SK-N-MC (cell line): Measurements from ENCODE around the gene TIGAR.

Experiments
- DNase-seq: peaks from one replicate; pipeline ENCODE4 v3.0.0-alpha.2; 2011; ENCODE audit warnings: low read depth, low spot score
- H3K27ac ChIP-seq: fragments of 200-600 bp; sonication (generic); 2 replicates; pipeline ENCODE4 v1.5.1; 2016; ENCODE audit warnings: mixed run types
- H3K36me3 ChIP-seq: fragments of 200-600 bp; sonication (generic); 2 replicates; pipeline ENCODE4 v1.6.1; 2017; ENCODE audit warnings: antibody characterized with exemption, low read length, mixed read lengths; ENCODE audit not compliant: insufficient read depth
- H3K4me3 ChIP-seq: fragments of 200-600 bp; sonication (generic); 2 replicates; pipeline ENCODE4 v1.5.1; 2016
- H3K9ac ChIP-seq: fragments of 200-600 bp; sonication (generic); 2 replicates; pipeline ENCODE4 v1.8.0; 2017; ENCODE audit warnings: mixed run types, mixed read lengths; ENCODE audit not compliant: insufficient read length
- H3K9me3 ChIP-seq: fragments of 200-600 bp; sonication (generic); 2 replicates; pipeline ENCODE4 v1.6.1; 2017; ENCODE audit warnings: low read depth, mild to moderate bottlenecking, antibody characterized with exemption, low read length, moderate library complexity, mixed read lengths
- EZH2 ChIP-seq: fragments of 200-600 bp; sonication (generic); IDR thresholded peaks from one replicate; pipeline ENCODE4 v1.6.1; 2017; ENCODE audit warnings: antibody characterized with exemption
- FOXP2 ChIP-seq: optimal IDR thresholded peaks from 2 replicates; pipeline ENCODE3; 2011; ENCODE audit warnings: mild to moderate bottlenecking, moderate library complexity; ENCODE audit not compliant: insufficient read depth; ENCODE audit errors: extremely low read length, control extremely low read depth
- POLR2AphosphoS5 ChIP-seq: IDR thresholded peaks from 2 replicates; pipeline ENCODE4 v1.6.1; 2012; ENCODE audit warnings: mild to moderate bottlenecking, low read depth, low read length, borderline replicate concordance

Gene TIGAR

GRCh38 chr12:4312251-4312650 lies 8.8 kb upstream of the TIGAR start:
- Histone ChIP-seq H3K9me3 (no peaks in the 10 kb centered on the region), H3K9ac (peak overlapping the region; percentile 15), H3K27ac (no peak overlapping the region), H3K36me3 (no peaks in the 10 kb centered on the region), H3K4me3 (no peak overlapping the region)
- no peak for TF ChIP-seq POLR2AphosphoS5
- TF ChIP-seq FOXP2 = no peak
- no peak for TF ChIP-seq EZH2
- DNase-seq = no peak

- H3K9ac ChIP-seq = peak overlapping the region; percentile 71
- no peak for TF ChIP-seq FOXP2
- no peak for TF ChIP-seq EZH2
- no peak for TF ChIP-seq POLR2AphosphoS5
- DNase-seq = no peak
- no peak overlapping the region for H3K27ac ChIP-seq
- no peaks in the 10 kb centered on the region for H3K9me3 ChIP-seq
- H3K4me3 ChIP-seq = peak overlapping the region; percentile 85
- H3K36me3 ChIP-seq = no peaks in the 10 kb centered on the region
Observed at GRCh38 chr12:4320497-4320852, 538 bp upstream of the TIGAR start.

GRCh38 chr12:4322726-4323125 lies 1.7 kb downstream of the TIGAR start:
- H3K9ac ChIP-seq = no peak overlapping the region
- H3K27ac ChIP-seq = no peak overlapping the region

GRCh38 chr12:4323396-4323795 lies 2.4 kb downstream of the TIGAR start:
- TF ChIP-seq EZH2 (no peak), POLR2AphosphoS5 (no peak), FOXP2 (no peak)
- no peaks in the 10 kb centered on the region for H3K36me3 ChIP-seq
- no peak overlapping the region for H3K27ac ChIP-seq
- no peak overlapping the region for H3K9ac ChIP-seq
- no peak for DNase-seq
- H3K4me3 ChIP-seq = no peak overlapping the region
- no peaks in the 10 kb centered on the region for H3K9me3 ChIP-seq

More at GRCh38 chr12:4322726-4323125, 1.7 kb downstream of the TIGAR start:
- TF ChIP-seq EZH2 (no peak), FOXP2 (no peak), POLR2AphosphoS5 (no peak)
- no peak for DNase-seq
- Histone ChIP-seq H3K9me3 (no peaks in the 10 kb centered on the region), H3K36me3 (no peaks in the 10 kb centered on the region), H3K4me3 (no peak overlapping the region)

GRCh38 chr12:4324366-4324765 lies 3.4 kb downstream of the TIGAR start:
- Histone ChIP-seq H3K27ac (no peak overlapping the region), H3K4me3 (no peak overlapping the region), H3K9me3 (no peaks in the 10 kb centered on the region), H3K36me3 (no peaks in the 10 kb centered on the region), H3K9ac (no peak overlapping the region)
- DNase-seq = no peak
- TF ChIP-seq EZH2 (no peak), POLR2AphosphoS5 (no peak), FOXP2 (no peak)

GRCh38 chr12:4325966-4326365 lies 5.0 kb downstream of the TIGAR start:
- TF ChIP-seq POLR2AphosphoS5 = no peak
- TF ChIP-seq FOXP2 = no peak
- TF ChIP-seq EZH2 = no peak
- Histone ChIP-seq H3K4me3 (no peak overlapping the region), H3K36me3 (no peaks in the 10 kb centered on the region), H3K9me3 (no peaks in the 10 kb centered on the region), H3K27ac (no peak overlapping the region; the same call in 1 of the 2 replicates), H3K9ac (no peak overlapping the region)
- DNase-seq = no peak

- Histone ChIP-seq H3K9ac (no peak overlapping the region), H3K4me3 (no peak overlapping the region), H3K36me3 (no peaks in the 10 kb centered on the region), H3K27ac (no peak overlapping the region), H3K9me3 (no peaks in the 10 kb centered on the region)
- TF ChIP-seq FOXP2 = no peak
- no peak for TF ChIP-seq POLR2AphosphoS5
- TF ChIP-seq EZH2 = no peak
- no peak for DNase-seq
Observed at GRCh38 chr12:4327293-4327692, 6.3 kb downstream of the TIGAR start.

- Histone ChIP-seq H3K4me3 (no peak overlapping the region), H3K9me3 (no peaks in the 10 kb centered on the region), H3K9ac (no peak overlapping the region), H3K27ac (no peak overlapping the region), H3K36me3 (0 out of 2 replicates have a peak, but pooled peaks cover 4% of the 10 kb centered on the region)
- TF ChIP-seq FOXP2 = no peak
- no peak for TF ChIP-seq EZH2
- TF ChIP-seq POLR2AphosphoS5 = no peak
- no peak for DNase-seq
Observed at GRCh38 chr12:4330203-4330602, 9.2 kb downstream of the TIGAR start.

GRCh38 chr12:4331221-4331620 lies 10.2 kb downstream of the TIGAR start:
- TF ChIP-seq EZH2 (no peak), FOXP2 (no peak), POLR2AphosphoS5 (no peak)
- no peak for DNase-seq
- no peak overlapping the region for H3K27ac ChIP-seq

GRCh38 chr12:4331842-4332241 lies 10.8 kb downstream of the TIGAR start:
- peaks cover 8% of the 10 kb centered on the region for H3K36me3 ChIP-seq
- TF ChIP-seq EZH2 (no peak), POLR2AphosphoS5 (no peak), FOXP2 (no peak)
- H3K9me3 ChIP-seq = no peaks in the 10 kb centered on the region
- no peak overlapping the region for H3K9ac ChIP-seq
- no peak overlapping the region for H3K4me3 ChIP-seq
- no peak for DNase-seq
- no peak overlapping the region for H3K27ac ChIP-seq

More at GRCh38 chr12:4331221-4331620, 10.2 kb downstream of the TIGAR start:
- peaks cover 4% of the 10 kb centered on the region; the same call in 1 of the 2 replicates for H3K36me3 ChIP-seq
- H3K4me3 ChIP-seq = no peak overlapping the region
- H3K9ac ChIP-seq = no peak overlapping the region
- no peaks in the 10 kb centered on the region for H3K9me3 ChIP-seq
